Activated naive CD4-positive, alpha-beta T cell treated with anti-CD3 and anti-CD28 coated beads, Interleukin-2, amount 50 U/mL, for 16 hours (primary cell): Measurements from ENCODE around the gene KYNU.
"Not testable (repeated sequence)": the region's sequence is repeated elsewhere in the genome, so short reads cannot be mapped to it uniquely, and the experiment has no call there.

ENCODE experiments used
- DNase-seq: peaks from one replicate; pipeline ENCODE4 v3.0.0-alpha.2; 2020

The KYNU gene

GRCh38 chr2:142926445-142926844 is 49.0 kb downstream of the KYNU start:
- no peak for DNase-seq

- DNase-seq: no peak
These were observed 53.5 kb downstream of the KYNU start for GRCh38 chr2:142930835-142931398.

GRCh38 chr2:142933916-142934315 is 56.5 kb downstream of the KYNU start:
- no peak for DNase-seq

GRCh38 chr2:142935563-142936089 is 58.2 kb downstream of the KYNU start:
- DNase-seq: no peak

- DNase-seq: no peak
These were observed 59.2 kb downstream of the KYNU start for GRCh38 chr2:142936629-142937028.

- DNase-seq: no peak
These were observed 59.9 kb downstream of the KYNU start for GRCh38 chr2:142937347-142937746.

GRCh38 chr2:142938240-142938639 is 60.8 kb downstream of the KYNU start:
- no peak for DNase-seq

GRCh38 chr2:142940606-142941223 is 63.3 kb downstream of the KYNU start:
- DNase-seq: no peak

GRCh38 chr2:142942690-142943089 is 65.2 kb downstream of the KYNU start:
- no peak for DNase-seq

GRCh38 chr2:142944264-142944663 is 66.8 kb downstream of the KYNU start:
- no peak for DNase-seq

- no peak for DNase-seq
These were observed 67.3 kb downstream of the KYNU start for GRCh38 chr2:142944721-142945120.

- DNase-seq: no peak
These were observed 69.5 kb downstream of the KYNU start for GRCh38 chr2:142946941-142947340.

- not testable (repeated sequence) for DNase-seq
These were observed 71.3 kb downstream of the KYNU start for GRCh38 chr2:142948723-142949122.

GRCh38 chr2:142950323-142950722 is 72.9 kb downstream of the KYNU start:
- DNase-seq: not testable (repeated sequence)

GRCh38 chr2:142951190-142952007 is 73.9 kb downstream of the KYNU start:
- DNase-seq: no peak

- no peak for DNase-seq
These were observed 74.6 kb downstream of the KYNU start for GRCh38 chr2:142952018-142952417.

- DNase-seq: no peak
These were observed 75.5 kb downstream of the KYNU start for GRCh38 chr2:142952793-142953494.

GRCh38 chr2:142954493-142954892 is 77.0 kb downstream of the KYNU start:
- no peak for DNase-seq

- DNase-seq: no peak
These were observed 79.7 kb downstream of the KYNU start for GRCh38 chr2:142957144-142957543.

- DNase-seq: no peak
These were observed 83.7 kb downstream of the KYNU start for GRCh38 chr2:142961202-142961601.

GRCh38 chr2:142965443-142965842 is 88.0 kb downstream of the KYNU start:
- DNase-seq: no peak

- no peak for DNase-seq
These were observed 88.8 kb downstream of the KYNU start for GRCh38 chr2:142966284-142966683.

GRCh38 chr2:142967060-142967459 is 89.6 kb downstream of the KYNU start:
- DNase-seq: no peak
